Neural progenitor cell (in vitro differentiated cells): ENCODE data around the gene MEGF9.

Source experiments
- CTCF ChIP-seq: fragments of 200-600 bp; sonication (generic); IDR thresholded peaks from 2 replicates; pipeline ENCODE4 v1.5.1; 2017; ENCODE audit warnings: antibody characterized with exemption, mild to moderate bottlenecking
- EZH2 ChIP-seq: fragments of 200-600 bp; sonication (generic); IDR thresholded peaks from 2 replicates; pipeline ENCODE4 v1.6.1; 2017; ENCODE audit warnings: antibody characterized with exemption, mild to moderate bottlenecking, moderate library complexity

GRCh38 chr9:120714846-120715388 lies 647 bp upstream of the MEGF9 start:
- TF ChIP-seq CTCF (no peak), EZH2 (no peak)
